Gastroesophageal sphincter (tissue), 4 donors: ENCODE results near the gene NPW. TPM values are rescaled to one million over a fixed set of nuclear protein-coding genes. Genes with fewer than 3 reads are reported as not detected.
A peak's percentile ranks its signal among the peaks of the same experiment; 100 is the strongest.
"Not testable (repeated sequence)": the region's sequence is repeated elsewhere in the genome, so short reads cannot be mapped to it uniquely, and the experiment has no call there.

Experiments used
- ATAC-seq: fragments of 150-250 bp; one replicate; pipeline ENCODE4 v1.9.1; 2016; ENCODE audit warnings: mild to moderate bottlenecking, moderate library complexity
- H3K27ac ChIP-seq, 4 donors: fragments of 200-600 bp; sonication (generic) in 3 of 4; 1 replicate in 3 of 4; 2 replicates in 1 of 4; pipeline ENCODE4 v1.5.1; 2016 to 2019
- H3K27me3 ChIP-seq: fragments of 200-600 bp; sonication (generic); one replicate; pipeline ENCODE4 v1.5.1; 2019
- H3K36me3 ChIP-seq, 2 donors: fragments of 200-600 bp; sonication (generic); one replicate each; pipeline ENCODE4 v1.5.1; 2019; ENCODE audit warnings: control low read depth in 1 of 2
- H3K4me1 ChIP-seq, 3 donors: fragments of 200-600 bp; sonication (generic); 1 replicate in 2 of 3; 2 replicates in 1 of 3; pipeline ENCODE4 v1.5.1; 2016 to 2019; ENCODE audit warnings: control low read depth in 2 of 3
- H3K4me3 ChIP-seq, 2 donors: fragments of 200-600 bp; sonication (generic); one replicate each; pipeline ENCODE4 v1.5.1; 2019; ENCODE audit warnings: mild to moderate bottlenecking in 1 of 2, moderate library complexity in 1 of 2
- H3K9me3 ChIP-seq, 3 donors: fragments of 200-600 bp; sonication (generic); one replicate each; pipeline ENCODE4 v1.5.1; 2017 to 2019; ENCODE audit warnings: control low read depth in 2 of 3
- EP300 ChIP-seq: sonication (generic); formaldehyde crosslinking; IDR thresholded peaks from one replicate; pipeline ENCODE4 v1.6.1; 2017; ENCODE audit warnings: antibody characterized with exemption, mild to moderate bottlenecking
- POLR2A ChIP-seq, 2 donors: fragments of 450-650 bp; IDR thresholded peaks; one replicate each; pipeline ENCODE4 v1.6.1; 2017; ENCODE audit warnings: antibody characterized with exemption in 2 of 2, mild to moderate bottlenecking in 2 of 2, moderate library complexity in 1 of 2
- POLR2AphosphoS5 ChIP-seq: sonication (generic); formaldehyde crosslinking; IDR thresholded peaks from one replicate; pipeline ENCODE4 v1.6.1; 2017; ENCODE audit warnings: antibody characterized with exemption
- WGBS, 2 donors: methylation state at CpG; one replicate each; pipeline ENCODE4 v1.1.5; 2018; ENCODE audit warnings: low coverage in 1 of 2; 5-methylcytosine and 5-hydroxymethylcytosine counted together
- total RNA-seq, 4 donors: library from RNA; depleted of rRNA; stranded (reverse); fragments of >200 nt; gene quantifications; one replicate each; pipeline ENCODE4 v1.1.0, GENCODE V29; 2016
- TF ChIP-seq, protein P1 (sequence below), 4 experiments: fragments of 200-600 bp in 2 of 4; fragments of 450-650 bp in 2 of 4; sonication (generic) in 1 of 4; IDR thresholded peaks; one replicate each; pipeline ENCODE4 v1.5.1; 2017 to 2019; ENCODE audit warnings: antibody characterized with exemption in 4 of 4, mild to moderate bottlenecking in 2 of 4, moderate library complexity in 2 of 4

The NPW gene
- total RNA-seq, 4 donors from 2014 or later: not detected

DNA sequence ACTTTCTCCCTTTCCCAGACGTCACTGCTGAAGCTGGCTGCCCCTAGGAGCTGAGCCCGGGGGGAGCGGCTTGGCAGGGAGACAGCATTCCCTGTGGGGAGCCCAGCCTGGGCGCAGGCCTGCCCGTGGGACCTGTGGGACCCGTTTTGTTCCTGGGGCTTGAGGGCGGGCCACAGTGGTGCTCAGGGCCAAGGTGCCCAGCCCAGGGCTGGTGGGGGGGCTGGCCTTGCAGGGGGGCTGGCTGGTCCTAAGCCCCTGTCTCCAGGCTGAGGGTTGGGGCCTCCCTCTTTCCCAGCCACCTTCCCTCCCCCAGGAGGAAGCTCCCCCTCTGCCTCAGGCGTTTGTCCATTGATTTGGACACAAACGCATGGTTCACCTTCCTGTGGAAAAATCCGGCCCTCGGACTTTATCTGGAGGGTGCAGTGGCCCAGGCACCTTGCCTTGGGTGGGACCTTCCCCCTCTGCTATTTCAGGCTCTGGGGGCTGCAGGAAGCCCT is 11.5 kb downstream of the NPW start:
- H3K27ac ChIP-seq: peak overlapping the region in 3 of 4 donors; percentile 90 to 92 (median 92)

DNA sequence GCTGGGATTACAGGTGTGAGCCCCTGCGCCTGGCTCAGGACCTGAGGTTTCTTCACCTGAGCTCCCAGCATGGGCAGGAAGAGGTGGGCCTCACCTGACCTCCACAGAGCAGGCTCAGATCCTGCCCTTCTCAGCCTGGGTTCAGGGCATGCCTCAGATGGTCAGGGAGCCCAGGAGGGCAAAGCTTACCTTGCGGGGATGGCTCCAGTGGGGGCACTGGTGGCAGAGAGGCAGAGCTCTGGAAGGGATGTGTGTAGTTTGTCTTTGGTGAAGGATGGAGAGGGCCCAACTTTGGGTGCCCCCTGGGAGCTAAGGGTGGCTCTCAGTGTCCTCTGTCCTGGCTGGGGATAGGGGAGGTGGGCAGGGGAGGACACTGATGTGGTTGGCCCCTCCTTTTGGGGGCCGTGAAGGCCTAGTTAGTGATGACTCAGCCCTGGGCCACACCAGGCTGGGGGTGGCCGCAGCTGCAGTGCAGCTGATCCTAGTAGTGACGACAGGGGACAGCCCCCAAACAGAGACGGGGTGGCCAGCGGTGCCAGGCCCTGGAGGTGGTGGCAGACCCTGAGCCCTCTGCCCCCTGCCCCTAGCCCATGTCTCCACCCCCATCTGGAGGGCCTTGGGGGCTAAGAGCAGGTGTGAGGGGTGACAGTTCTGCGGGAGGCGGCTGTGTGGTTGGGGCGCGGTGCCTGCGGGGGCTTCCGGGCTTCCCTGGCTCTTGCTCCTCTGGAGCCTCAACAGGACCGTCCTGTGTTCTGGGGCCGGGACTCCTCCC is 12.9 kb downstream of the NPW start:
- peak; percentile 17 for ATAC-seq
- Histone ChIP-seq H3K4me3 (peak overlapping the region in 1 of 2 donors; percentile 49), H3K27ac (peak overlapping the region; percentile 45 to 92 (median 91)), H3K27me3 (no peaks in the 10 kb centered on the region), H3K36me3 (peaks cover 0 to 18% of the 10 kb centered on the region in 2 donors), H3K9me3 (no peaks in the 10 kb centered on the region), H3K4me1 (peaks cover 0 to 83% (median 56%) of the 10 kb centered on the region in 3 donors)
- TF ChIP-seq POLR2AphosphoS5 (no peak), EP300 (no peak), POLR2A (IDR thresholded peaks at IDR 0.05) (no peak)
- TF ChIP-seq, protein P1, sequence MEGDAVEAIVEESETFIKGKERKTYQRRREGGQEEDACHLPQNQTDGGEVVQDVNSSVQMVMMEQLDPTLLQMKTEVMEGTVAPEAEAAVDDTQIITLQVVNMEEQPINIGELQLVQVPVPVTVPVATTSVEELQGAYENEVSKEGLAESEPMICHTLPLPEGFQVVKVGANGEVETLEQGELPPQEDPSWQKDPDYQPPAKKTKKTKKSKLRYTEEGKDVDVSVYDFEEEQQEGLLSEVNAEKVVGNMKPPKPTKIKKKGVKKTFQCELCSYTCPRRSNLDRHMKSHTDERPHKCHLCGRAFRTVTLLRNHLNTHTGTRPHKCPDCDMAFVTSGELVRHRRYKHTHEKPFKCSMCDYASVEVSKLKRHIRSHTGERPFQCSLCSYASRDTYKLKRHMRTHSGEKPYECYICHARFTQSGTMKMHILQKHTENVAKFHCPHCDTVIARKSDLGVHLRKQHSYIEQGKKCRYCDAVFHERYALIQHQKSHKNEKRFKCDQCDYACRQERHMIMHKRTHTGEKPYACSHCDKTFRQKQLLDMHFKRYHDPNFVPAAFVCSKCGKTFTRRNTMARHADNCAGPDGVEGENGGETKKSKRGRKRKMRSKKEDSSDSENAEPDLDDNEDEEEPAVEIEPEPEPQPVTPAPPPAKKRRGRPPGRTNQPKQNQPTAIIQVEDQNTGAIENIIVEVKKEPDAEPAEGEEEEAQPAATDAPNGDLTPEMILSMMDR (IDR thresholded peaks at IDR 0.05): no peak
- 60 to 80% methylated on average over 1 of the region's 15 CpGs for WGBS, 2 donors

More for the DNA sequence above, 11.5 kb downstream of the NPW start:
- Histone ChIP-seq H3K9me3 (no peaks in the 10 kb centered on the region), H3K27me3 (no peaks in the 10 kb centered on the region), H3K4me1 (peaks cover 0 to 82% (median 49%) of the 10 kb centered on the region in 3 donors), H3K36me3 (peaks cover 0 to 11% of the 10 kb centered on the region in 2 donors), H3K4me3 (peak overlapping the region in 1 of 2 donors; percentile 79)
- TF ChIP-seq, protein P1 (IDR thresholded peaks at IDR 0.05): no peak
- TF ChIP-seq POLR2A (IDR thresholded peaks at IDR 0.05): no peak
- no peak for TF ChIP-seq POLR2AphosphoS5
- TF ChIP-seq EP300: no peak
- peak; percentile 2 for ATAC-seq
- WGBS, 2 donors: 54% methylated on average over 3 of the region's 11 CpGs; no CpG with 5 or more reads in 1 of the 2 donors

DNA sequence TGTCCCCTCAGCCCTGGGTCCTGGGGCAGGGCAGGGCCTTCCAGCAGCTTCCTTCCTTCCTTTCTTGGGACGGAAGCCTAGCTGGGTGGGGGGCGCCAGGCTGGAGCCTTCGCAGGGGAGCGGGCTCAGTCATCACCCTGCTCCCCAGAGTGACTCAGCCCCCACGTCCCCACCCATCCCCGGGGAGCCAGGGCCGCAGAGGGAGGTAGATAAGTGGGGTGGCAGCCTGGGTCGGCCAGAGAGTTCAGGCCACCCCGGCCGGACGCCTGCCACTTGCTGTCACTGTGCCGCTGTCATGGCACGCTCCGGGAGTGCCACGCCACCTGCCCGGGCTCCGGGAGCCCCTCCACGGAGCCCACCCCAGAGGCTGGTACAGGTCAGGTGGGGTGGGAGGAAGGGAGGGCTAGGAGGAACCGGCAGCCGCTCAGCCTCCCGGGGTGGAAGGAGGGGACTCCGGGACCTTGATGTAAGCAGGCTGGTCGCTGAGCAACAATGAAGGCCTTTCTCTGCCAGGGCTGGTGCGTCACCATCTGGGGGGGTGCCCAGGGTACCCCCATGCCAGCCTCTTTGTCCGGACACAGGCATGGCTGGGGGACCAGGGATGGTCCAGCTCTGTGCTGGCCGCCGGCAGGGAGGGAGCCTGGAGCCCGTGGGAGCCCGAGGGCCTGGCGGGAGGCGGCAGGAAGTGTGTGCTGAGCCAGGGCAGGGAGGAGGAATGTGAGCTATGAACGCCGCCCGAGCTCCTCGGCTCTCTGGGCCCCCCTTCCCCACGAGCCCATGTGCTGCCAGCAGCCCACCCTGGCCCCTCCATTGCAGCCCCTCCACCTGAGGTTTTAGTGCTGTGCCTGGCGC is 13.7 kb downstream of the NPW start:
- Histone ChIP-seq H3K36me3 (peaks cover 0 to 25% of the 10 kb centered on the region in 2 donors), H3K27ac (peak overlapping the region; percentile 45 to 92 (median 91)), H3K4me1 (peaks cover 0 to 83% (median 59%) of the 10 kb centered on the region in 3 donors), H3K27me3 (no peaks in the 10 kb centered on the region), H3K9me3 (no peaks in the 10 kb centered on the region), H3K4me3 (peak overlapping the region; percentile 1 to 49)
- WGBS, 2 donors: 0% methylated on average over 1 of the region's 37 CpGs; no CpG with 5 or more reads in 1 of the 2 donors
- TF ChIP-seq EP300 (no peak), POLR2AphosphoS5 (peak; percentile 17), POLR2A (IDR thresholded peaks at IDR 0.05) (peak; percentile 12 to 21)
- TF ChIP-seq, protein P1 (IDR thresholded peaks at IDR 0.05): no peak
- ATAC-seq: peak; percentile 80

DNA sequence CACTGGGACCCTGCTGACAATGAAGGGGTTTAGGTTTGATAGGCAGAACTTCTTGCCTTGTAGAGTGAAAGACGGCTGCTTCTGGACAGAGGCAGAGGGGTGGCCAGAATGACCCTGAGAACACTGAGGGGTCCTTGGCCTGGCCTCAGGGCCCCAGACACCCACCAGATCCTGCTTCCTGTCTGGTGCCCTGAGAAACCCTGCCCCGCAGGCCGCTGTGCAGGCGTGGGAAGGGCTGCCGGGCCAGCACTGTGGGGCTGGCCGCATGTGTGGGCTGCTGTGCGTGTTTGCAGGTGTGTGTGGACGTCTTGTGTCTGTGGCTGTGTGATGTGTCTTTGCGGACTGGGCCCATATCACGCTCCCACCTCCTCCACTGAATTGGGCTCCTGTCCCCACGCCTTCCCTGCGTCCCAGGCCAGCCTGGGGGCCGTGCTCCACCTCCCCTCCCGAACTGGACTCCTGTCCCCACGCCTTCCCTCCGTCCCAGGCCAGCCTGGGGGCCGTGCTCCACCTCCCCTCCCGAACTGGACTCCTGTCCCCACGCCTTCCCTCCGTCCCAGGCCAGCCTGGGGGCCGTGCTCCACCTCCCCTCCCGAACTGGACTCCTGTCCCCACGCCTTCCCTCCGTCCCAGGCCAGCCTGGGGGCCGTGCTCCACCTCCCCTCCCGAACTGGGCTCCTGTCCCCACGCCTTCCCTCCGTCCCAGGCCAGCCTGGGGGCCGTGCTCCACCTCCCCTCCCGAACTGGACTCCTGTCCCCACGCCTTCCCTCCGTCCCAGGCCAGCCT is 14.5 kb downstream of the NPW start:
- ATAC-seq, H3K9me3 ChIP-seq, H3K27me3 ChIP-seq: not testable (repeated sequence)
- peaks cover 0 to 33% of the 10 kb centered on the region in 2 donors for H3K36me3 ChIP-seq
- H3K4me3 ChIP-seq: peak overlapping the region in 1 of 2 donors; percentile 49
- H3K27ac ChIP-seq: peak overlapping the region; percentile 45 to 92 (median 91)
- H3K4me1 ChIP-seq: peaks cover 0 to 83% (median 61%) of the 10 kb centered on the region in 3 donors
- 2% methylated on average over 7 of the region's 32 CpGs; no CpG with 5 or more reads in 1 of the 2 donors for WGBS, 2 donors
